Liver (tissue), 9 donors: ENCODE measurements around the gene SMOC2. TPM values are rescaled to one million over a fixed set of nuclear protein-coding genes. Genes with fewer than 3 reads are reported as not detected.

Source experiments
- DNase-seq: peaks from one replicate; pipeline ENCODE4 v3.0.0-alpha.2; 2017; ENCODE audit warnings: low spot score
- H3K27ac ChIP-seq, 2 donors: one replicate each; pipeline ENCODE4 v1.7.0; 2013; ENCODE audit warnings: inconsistent platforms in 2 of 2, low read length in 2 of 2, control low read depth in 1 of 2, low read depth in 1 of 2, mild to moderate bottlenecking in 1 of 2
- H3K27me3 ChIP-seq, 4 donors: one replicate each; pipeline versions ENCODE4 v1.6.1 to v1.7.0; 2013; ENCODE audit warnings: low read length in 3 of 4, inconsistent platforms in 1 of 4, mild to moderate bottlenecking in 1 of 4, moderate library complexity in 1 of 4; ENCODE audit not compliant: control insufficient read depth in 4 of 4, insufficient read depth in 4 of 4
- H3K36me3 ChIP-seq, 4 donors: one replicate each; pipeline versions ENCODE4 v1.6.1 to v1.7.0; 2013; ENCODE audit warnings: low read length in 3 of 4, mild to moderate bottlenecking in 3 of 4, low read depth in 1 of 4, moderate library complexity in 1 of 4; ENCODE audit not compliant: control insufficient read depth in 4 of 4, insufficient read depth in 3 of 4
- H3K4me1 ChIP-seq, 4 donors: one replicate each; pipeline versions ENCODE4 v1.6.1 to v1.7.0; 2013; ENCODE audit warnings: low read length in 3 of 4, mild to moderate bottlenecking in 3 of 4, moderate library complexity in 1 of 4; ENCODE audit not compliant: control insufficient read depth in 4 of 4, insufficient read depth in 4 of 4
- H3K4me3 ChIP-seq, 3 donors: one replicate each; pipeline versions ENCODE4 v1.6.1 to v1.7.0; 2013; ENCODE audit warnings: low read length in 3 of 3, control low read depth in 1 of 3, low read depth in 1 of 3, mild to moderate bottlenecking in 1 of 3
- H3K9ac ChIP-seq, 2 donors: one replicate each; pipeline ENCODE4 v1.7.0; 2013; ENCODE audit warnings: low read length in 2 of 2, mild to moderate bottlenecking in 2 of 2, moderate library complexity in 2 of 2, control low read depth in 1 of 2, low read depth in 1 of 2
- H3K9me3 ChIP-seq, 4 donors: one replicate each; pipeline versions ENCODE4 v1.6.1 to v1.7.0; 2013; ENCODE audit warnings: low read length in 3 of 4; ENCODE audit not compliant: control insufficient read depth in 4 of 4
- EGR1 ChIP-seq, 2 donors: IDR thresholded peaks; 2 replicates each; pipeline ENCODE4 v1.6.1; 2016 to 2018; ENCODE audit warnings: antibody characterized with exemption in 2 of 2, low read depth in 2 of 2
- FOXA1 ChIP-seq: IDR thresholded peaks from 2 replicates; pipeline ENCODE4 v1.6.1; 2016; ENCODE audit warnings: antibody characterized with exemption
- FOXA2 ChIP-seq: IDR thresholded peaks from 2 replicates; pipeline ENCODE4 v1.6.1; 2016; ENCODE audit warnings: antibody characterized with exemption
- GABPA ChIP-seq, 2 donors: IDR thresholded peaks in 1 of 2; conservative IDR thresholded peaks in 1 of 2; 2 replicates each; pipeline ENCODE4 v1.6.1; 2016; ENCODE audit warnings: antibody characterized with exemption in 2 of 2, mild to moderate bottlenecking in 1 of 2, moderate library complexity in 1 of 2
- HNF4A ChIP-seq, 2 donors: conservative IDR thresholded peaks; 2 replicates each; pipeline ENCODE4 v1.6.1; 2016; ENCODE audit warnings: antibody characterized with exemption in 2 of 2, mild to moderate bottlenecking in 2 of 2
- HNF4G ChIP-seq: IDR thresholded peaks from 2 replicates; pipeline ENCODE4 v1.6.1; 2016; ENCODE audit warnings: antibody characterized with exemption
- JUND ChIP-seq, 2 donors: IDR thresholded peaks; 2 replicates each; pipeline ENCODE4 v1.6.1; 2016; ENCODE audit warnings: antibody characterized with exemption in 2 of 2
- NR2F2 ChIP-seq: IDR thresholded peaks from 2 replicates; pipeline ENCODE4 v1.6.1; 2016; ENCODE audit warnings: antibody characterized with exemption
- RAD21 ChIP-seq, 2 donors: IDR thresholded peaks; 2 replicates each; pipeline ENCODE4 v1.6.1; 2016; ENCODE audit warnings: antibody characterized with exemption in 2 of 2, mild to moderate bottlenecking in 2 of 2
- RXRA ChIP-seq, 2 donors: IDR thresholded peaks; 2 replicates each; pipeline ENCODE4 v1.6.1; 2017 to 2018; ENCODE audit warnings: antibody characterized with exemption in 2 of 2, mild to moderate bottlenecking in 1 of 2
- SP1 ChIP-seq: IDR thresholded peaks from 2 replicates; pipeline ENCODE4 v1.6.1; 2018; ENCODE audit warnings: antibody characterized with exemption, mild to moderate bottlenecking
- TAF1 ChIP-seq: conservative IDR thresholded peaks from 2 replicates; pipeline ENCODE4 v1.6.1; 2016; ENCODE audit warnings: antibody characterized with exemption, mild to moderate bottlenecking
- YY1 ChIP-seq: IDR thresholded peaks from 2 replicates; pipeline ENCODE4 v1.6.1; 2016; ENCODE audit warnings: antibody characterized with exemption, mild to moderate bottlenecking
- WGBS: extraction: QIAGEN DNeasy Blood & Tissue Kit; methylation state at CpG from one replicate; pipeline ENCODE4 v1.1.7; 2013; 5-methylcytosine and 5-hydroxymethylcytosine counted together
- polyA plus RNA-seq, 2 donors: library from polyadenylated mRNA; stranded (reverse) in 1 of 2; unstranded in 1 of 2; fragments of 200-250 nt in 1 of 2; fragments of >200 nt in 1 of 2; fragmentation: Nextera tagmentation in 1 of 2; extraction: Ambion mirVana in 1 of 2; gene quantifications; one replicate each; pipeline versions ENCODE4 v1.2.1 to v1.2.3, GENCODE V29; 2013 to 2015
- total RNA-seq, 2 donors: library from RNA; depleted of rRNA; stranded (reverse); fragments of >200 nt; gene quantifications; one replicate each; pipeline ENCODE4 v1.2.3, GENCODE V29; 2014
- TF ChIP-seq, protein P1 (sequence below): IDR thresholded peaks from 2 replicates; pipeline ENCODE4 v1.6.1; 2016; ENCODE audit warnings: antibody characterized with exemption
- TF ChIP-seq, protein P2 (sequence below): IDR thresholded peaks from 2 replicates; pipeline ENCODE4 v1.6.1; 2016; ENCODE audit warnings: antibody characterized with exemption
- TF ChIP-seq, protein P3 (sequence below): IDR thresholded peaks from 2 replicates; pipeline ENCODE4 v1.6.1; 2016; ENCODE audit warnings: antibody characterized with exemption
- TF ChIP-seq, protein P4 (sequence below): fragments of 150-350 bp; IDR thresholded peaks from 2 replicates; pipeline ENCODE4 v1.5.1; 2017; ENCODE audit warnings: improper control_type of control experiment, low read depth, low read length; ENCODE audit not compliant: missing input control
- TF ChIP-seq, protein P5 (sequence below): IDR thresholded peaks from 2 replicates; pipeline ENCODE4 v1.6.1; 2016; ENCODE audit warnings: antibody characterized with exemption, mild to moderate bottlenecking
- donor health status: healthy.
- donor health status: healthy.
- donor health status: healthy.
- donor health status: healthy.
- donor health status: healthy.

SMOC2 gene
- total and polyA plus RNA-seq, 4 donors = 0.23 to 1.9 (median 1.1) TPM

DNA sequence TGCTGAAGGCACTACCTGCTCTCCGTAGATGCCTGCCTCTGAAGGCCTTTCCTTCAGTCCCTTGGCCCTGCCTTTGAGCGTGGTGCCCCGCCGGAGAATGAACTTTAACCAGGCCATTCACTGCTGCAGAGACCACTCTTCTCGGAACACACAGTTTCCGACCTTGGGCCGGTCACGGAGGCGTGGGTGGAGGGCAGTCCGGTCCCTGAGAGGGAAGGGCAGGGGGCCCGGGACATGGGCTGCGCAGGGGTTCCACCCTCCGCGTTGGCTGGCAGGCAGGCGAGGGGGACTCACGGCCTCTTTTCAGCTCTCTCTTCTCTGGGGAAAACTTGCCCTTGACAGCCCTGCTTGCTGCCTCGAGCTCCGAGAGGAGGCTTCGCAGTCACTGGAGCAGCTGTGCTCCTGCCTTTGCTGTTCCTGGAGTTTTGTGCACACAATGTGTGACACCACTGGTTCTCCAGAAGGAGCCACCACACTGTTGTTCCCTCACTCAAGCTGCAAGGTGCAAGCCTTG lies 187.8 kb downstream of the SMOC2 start:
- WGBS = 73% methylated on average over 19 of the region's 19 CpGs
- no peaks in the 10 kb centered on the region for H3K36me3 ChIP-seq
- H3K4me3 ChIP-seq = no peak overlapping the region
- H3K9me3 ChIP-seq = peaks cover 0 to 4% (median 0%) of the 10 kb centered on the region in 4 donors
- TF ChIP-seq, protein P1, sequence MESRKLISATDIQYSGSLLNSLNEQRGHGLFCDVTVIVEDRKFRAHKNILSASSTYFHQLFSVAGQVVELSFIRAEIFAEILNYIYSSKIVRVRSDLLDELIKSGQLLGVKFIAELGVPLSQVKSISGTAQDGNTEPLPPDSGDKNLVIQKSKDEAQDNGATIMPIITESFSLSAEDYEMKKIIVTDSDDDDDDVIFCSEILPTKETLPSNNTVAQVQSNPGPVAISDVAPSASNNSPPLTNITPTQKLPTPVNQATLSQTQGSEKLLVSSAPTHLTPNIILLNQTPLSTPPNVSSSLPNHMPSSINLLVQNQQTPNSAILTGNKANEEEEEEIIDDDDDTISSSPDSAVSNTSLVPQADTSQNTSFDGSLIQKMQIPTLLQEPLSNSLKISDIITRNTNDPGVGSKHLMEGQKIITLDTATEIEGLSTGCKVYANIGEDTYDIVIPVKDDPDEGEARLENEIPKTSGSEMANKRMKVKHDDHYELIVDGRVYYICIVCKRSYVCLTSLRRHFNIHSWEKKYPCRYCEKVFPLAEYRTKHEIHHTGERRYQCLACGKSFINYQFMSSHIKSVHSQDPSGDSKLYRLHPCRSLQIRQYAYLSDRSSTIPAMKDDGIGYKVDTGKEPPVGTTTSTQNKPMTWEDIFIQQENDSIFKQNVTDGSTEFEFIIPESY = no peak
- no peak for DNase-seq
- peaks cover 0 to 7% (median 1%) of the 10 kb centered on the region in 4 donors for H3K27me3 ChIP-seq
- H3K4me1 ChIP-seq = no peaks in the 10 kb centered on the region
- H3K27ac ChIP-seq = no peak overlapping the region
- H3K9ac ChIP-seq = no peak overlapping the region

DNA sequence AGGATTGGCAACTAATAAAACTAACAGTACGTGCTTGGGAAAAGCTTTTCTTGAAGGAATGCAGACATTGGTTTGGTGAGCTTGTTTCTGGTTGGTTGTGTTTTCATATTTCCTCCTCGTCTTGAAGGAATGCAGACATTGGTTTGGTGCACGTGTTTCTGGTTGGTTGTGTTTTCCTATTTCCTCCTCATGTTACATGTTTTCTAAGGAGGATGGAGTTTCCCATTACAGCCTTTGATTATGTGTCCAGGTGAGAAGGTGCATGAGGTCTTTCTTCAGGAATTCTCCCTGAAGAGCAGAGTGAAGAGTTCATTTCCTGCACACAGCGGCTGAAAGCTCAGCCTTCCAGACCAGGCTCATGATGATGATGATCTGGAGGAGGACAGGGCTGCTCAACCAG lies 190.6 kb downstream of the SMOC2 start:
- Histone ChIP-seq H3K27ac (no peak overlapping the region), H3K27me3 (peaks cover 0 to 7% (median 1%) of the 10 kb centered on the region in 4 donors), H3K36me3 (no peaks in the 10 kb centered on the region), H3K4me3 (no peak overlapping the region), H3K9me3 (peaks cover 0 to 7% (median under 1%) of the 10 kb centered on the region in 4 donors), H3K4me1 (no peaks in the 10 kb centered on the region), H3K9ac (no peak overlapping the region)
- TF ChIP-seq JUND (IDR thresholded peaks at IDR 0.05) (no peak), GABPA (IDR thresholded peaks at IDR 0.05 in 1 of 2, conservative IDR thresholded peaks at IDR 0.05 in 1 of 2) (no peak)
- TF ChIP-seq, protein P2, sequence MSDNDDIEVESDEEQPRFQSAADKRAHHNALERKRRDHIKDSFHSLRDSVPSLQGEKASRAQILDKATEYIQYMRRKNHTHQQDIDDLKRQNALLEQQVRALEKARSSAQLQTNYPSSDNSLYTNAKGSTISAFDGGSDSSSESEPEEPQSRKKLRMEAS = no peak
- DNase-seq = no peak
- 79% methylated on average over 4 of the region's 4 CpGs for WGBS

DNA sequence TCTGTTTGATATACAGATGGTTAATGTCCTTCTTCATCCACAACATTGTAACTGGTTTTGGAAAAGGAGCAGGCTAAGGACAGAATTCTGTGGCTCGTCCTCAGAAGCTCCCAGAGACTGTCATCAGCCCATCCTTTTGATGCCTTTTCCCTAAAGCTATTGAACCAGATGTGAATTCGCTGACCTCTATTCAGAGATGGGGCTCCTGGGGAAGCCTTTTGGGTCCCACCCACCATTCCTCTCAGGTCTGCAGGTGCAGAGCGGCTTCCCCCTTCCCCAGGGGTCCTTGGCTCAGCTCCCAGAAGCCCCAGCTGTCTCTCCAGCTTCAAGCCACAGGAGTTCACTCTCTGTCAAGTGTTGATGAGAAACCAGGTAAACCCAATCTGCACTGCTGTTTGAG lies 191.7 kb downstream of the SMOC2 start:
- DNase-seq = no peak
- Histone ChIP-seq H3K27me3 (peaks cover 0 to 7% (median 1%) of the 10 kb centered on the region in 4 donors), H3K4me3 (no peak overlapping the region), H3K9ac (no peak overlapping the region), H3K9me3 (peaks cover 0 to 7% (median under 1%) of the 10 kb centered on the region in 4 donors), H3K36me3 (no peaks in the 10 kb centered on the region), H3K27ac (no peak overlapping the region), H3K4me1 (no peaks in the 10 kb centered on the region)
- TF ChIP-seq, protein P3, sequence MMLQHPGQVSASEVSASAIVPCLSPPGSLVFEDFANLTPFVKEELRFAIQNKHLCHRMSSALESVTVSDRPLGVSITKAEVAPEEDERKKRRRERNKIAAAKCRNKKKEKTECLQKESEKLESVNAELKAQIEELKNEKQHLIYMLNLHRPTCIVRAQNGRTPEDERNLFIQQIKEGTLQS = no peak
- TF ChIP-seq FOXA1 (no peak), RAD21 (IDR thresholded peaks at IDR 0.05) (no peak), HNF4A (conservative IDR thresholded peaks at IDR 0.05) (no peak), YY1 (no peak), SP1 (no peak), GABPA (IDR thresholded peaks at IDR 0.05 in 1 of 2, conservative IDR thresholded peaks at IDR 0.05 in 1 of 2) (no peak), HNF4G (no peak), EGR1 (IDR thresholded peaks at IDR 0.05; ENCODE audit: low read depth in 2 of 2) (no peak), NR2F2 (no peak), TAF1 (no peak), FOXA2 (no peak), RXRA (IDR thresholded peaks at IDR 0.05) (no peak), JUND (IDR thresholded peaks at IDR 0.05) (no peak)
- TF ChIP-seq, protein P4, sequence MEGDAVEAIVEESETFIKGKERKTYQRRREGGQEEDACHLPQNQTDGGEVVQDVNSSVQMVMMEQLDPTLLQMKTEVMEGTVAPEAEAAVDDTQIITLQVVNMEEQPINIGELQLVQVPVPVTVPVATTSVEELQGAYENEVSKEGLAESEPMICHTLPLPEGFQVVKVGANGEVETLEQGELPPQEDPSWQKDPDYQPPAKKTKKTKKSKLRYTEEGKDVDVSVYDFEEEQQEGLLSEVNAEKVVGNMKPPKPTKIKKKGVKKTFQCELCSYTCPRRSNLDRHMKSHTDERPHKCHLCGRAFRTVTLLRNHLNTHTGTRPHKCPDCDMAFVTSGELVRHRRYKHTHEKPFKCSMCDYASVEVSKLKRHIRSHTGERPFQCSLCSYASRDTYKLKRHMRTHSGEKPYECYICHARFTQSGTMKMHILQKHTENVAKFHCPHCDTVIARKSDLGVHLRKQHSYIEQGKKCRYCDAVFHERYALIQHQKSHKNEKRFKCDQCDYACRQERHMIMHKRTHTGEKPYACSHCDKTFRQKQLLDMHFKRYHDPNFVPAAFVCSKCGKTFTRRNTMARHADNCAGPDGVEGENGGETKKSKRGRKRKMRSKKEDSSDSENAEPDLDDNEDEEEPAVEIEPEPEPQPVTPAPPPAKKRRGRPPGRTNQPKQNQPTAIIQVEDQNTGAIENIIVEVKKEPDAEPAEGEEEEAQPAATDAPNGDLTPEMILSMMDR = no peak
- TF ChIP-seq, protein P1 = no peak
- TF ChIP-seq, protein P2 = no peak
- TF ChIP-seq, protein P5, sequence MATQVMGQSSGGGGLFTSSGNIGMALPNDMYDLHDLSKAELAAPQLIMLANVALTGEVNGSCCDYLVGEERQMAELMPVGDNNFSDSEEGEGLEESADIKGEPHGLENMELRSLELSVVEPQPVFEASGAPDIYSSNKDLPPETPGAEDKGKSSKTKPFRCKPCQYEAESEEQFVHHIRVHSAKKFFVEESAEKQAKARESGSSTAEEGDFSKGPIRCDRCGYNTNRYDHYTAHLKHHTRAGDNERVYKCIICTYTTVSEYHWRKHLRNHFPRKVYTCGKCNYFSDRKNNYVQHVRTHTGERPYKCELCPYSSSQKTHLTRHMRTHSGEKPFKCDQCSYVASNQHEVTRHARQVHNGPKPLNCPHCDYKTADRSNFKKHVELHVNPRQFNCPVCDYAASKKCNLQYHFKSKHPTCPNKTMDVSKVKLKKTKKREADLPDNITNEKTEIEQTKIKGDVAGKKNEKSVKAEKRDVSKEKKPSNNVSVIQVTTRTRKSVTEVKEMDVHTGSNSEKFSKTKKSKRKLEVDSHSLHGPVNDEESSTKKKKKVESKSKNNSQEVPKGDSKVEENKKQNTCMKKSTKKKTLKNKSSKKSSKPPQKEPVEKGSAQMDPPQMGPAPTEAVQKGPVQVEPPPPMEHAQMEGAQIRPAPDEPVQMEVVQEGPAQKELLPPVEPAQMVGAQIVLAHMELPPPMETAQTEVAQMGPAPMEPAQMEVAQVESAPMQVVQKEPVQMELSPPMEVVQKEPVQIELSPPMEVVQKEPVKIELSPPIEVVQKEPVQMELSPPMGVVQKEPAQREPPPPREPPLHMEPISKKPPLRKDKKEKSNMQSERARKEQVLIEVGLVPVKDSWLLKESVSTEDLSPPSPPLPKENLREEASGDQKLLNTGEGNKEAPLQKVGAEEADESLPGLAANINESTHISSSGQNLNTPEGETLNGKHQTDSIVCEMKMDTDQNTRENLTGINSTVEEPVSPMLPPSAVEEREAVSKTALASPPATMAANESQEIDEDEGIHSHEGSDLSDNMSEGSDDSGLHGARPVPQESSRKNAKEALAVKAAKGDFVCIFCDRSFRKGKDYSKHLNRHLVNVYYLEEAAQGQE = no peak
- 71% methylated on average over 3 of the region's 3 CpGs for WGBS
